HAP-1 (cell line): Measurements from ENCODE around the gene SLC44A5.

Experiments
- DNase-seq, 2 experiments: peaks; one replicate each; pipeline ENCODE4 v3.0.0-alpha.2; 2016 to 2020; ENCODE audit warnings: low spot score in 2 of 2
- H3K27me3 ChIP-seq: fragments of 250-450 bp; sonication (Bioruptor Pico); 2 replicates; pipeline ENCODE4 v1.5.1; 2020; ENCODE audit warnings: low read depth, mild to moderate bottlenecking, moderate library complexity
- H3K36me3 ChIP-seq: fragments of 250-450 bp; sonication (Bioruptor Pico); replicated peaks from 2 replicates; pipeline ENCODE4 v1.5.1; 2020; ENCODE audit warnings: mild to moderate bottlenecking
- H3K4me1 ChIP-seq: fragments of 250-450 bp; sonication (Bioruptor Pico); 2 replicates; pipeline ENCODE4 v1.5.1; 2020; ENCODE audit warnings: mild to moderate bottlenecking
- H3K4me3 ChIP-seq: fragments of 250-450 bp; sonication (Bioruptor Pico); 2 replicates; pipeline ENCODE4 v1.5.1; 2020; ENCODE audit warnings: mild to moderate bottlenecking, moderate library complexity
- H3K9me3 ChIP-seq: fragments of 250-450 bp; sonication (Bioruptor Pico); 2 replicates; pipeline ENCODE4 v1.5.1; 2020; ENCODE audit warnings: mild to moderate bottlenecking, moderate library complexity
- in situ Hi-C: fragments of 300-500 bp; cut with MboI; formaldehyde crosslinking; loops from 3 replicates; pipeline ENCODE4 v1.14.3; 2020; ENCODE audit warnings: low sequenced_read_pairs, inconsistent platforms, mixed read lengths

The SLC44A5 gene

DNA sequence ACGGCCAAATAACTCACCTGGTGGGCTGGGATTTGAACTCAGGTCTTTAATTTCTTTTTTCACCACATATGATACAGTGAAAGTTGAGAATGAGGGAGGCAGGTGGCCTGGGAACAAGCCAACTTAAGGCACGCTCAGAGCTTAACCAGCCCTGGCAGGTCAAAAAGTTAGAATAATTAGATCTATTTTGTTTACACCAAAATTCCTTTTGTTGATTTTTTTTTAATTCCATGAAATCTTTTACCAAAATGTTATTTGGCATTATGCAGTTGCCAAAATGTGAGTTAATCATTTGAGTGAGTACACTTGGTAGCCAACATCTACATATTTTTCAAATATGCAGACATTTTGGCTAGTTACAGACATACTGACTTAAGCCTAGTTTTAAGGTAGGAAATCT lies 439.9 kb downstream of the SLC44A5 start:
- no peaks in the 10 kb centered on the region for H3K36me3 ChIP-seq
- no peak overlapping the region for H3K4me3 ChIP-seq
- no peaks in the 10 kb centered on the region for H3K9me3 ChIP-seq
- no peak for DNase-seq
- no peaks in the 10 kb centered on the region for H3K27me3 ChIP-seq
- H3K4me1 ChIP-seq: no peaks in the 10 kb centered on the region
- in situ Hi-C loops: no loop called here

DNA sequence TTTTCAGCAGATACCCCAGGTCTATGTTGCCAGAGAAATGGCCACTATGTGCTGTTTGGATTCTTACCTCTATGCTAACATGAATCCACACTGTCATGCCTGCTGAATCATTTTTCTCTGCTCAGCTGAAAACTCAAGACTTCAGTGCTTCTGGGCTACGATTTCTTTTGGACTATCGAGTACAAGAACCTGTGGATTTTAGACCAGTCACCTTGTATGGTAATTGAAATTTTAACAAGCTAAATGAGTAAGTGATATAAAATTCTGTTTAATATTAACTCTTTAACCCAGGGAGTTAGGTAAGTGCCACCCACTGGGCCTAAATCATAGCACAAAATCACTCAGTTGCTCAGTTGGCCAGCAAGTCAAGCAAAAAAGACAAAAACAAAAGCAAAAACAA lies 440.9 kb downstream of the SLC44A5 start:
- no peak for DNase-seq
- Histone ChIP-seq H3K9me3 (no peaks in the 10 kb centered on the region), H3K4me1 (no peaks in the 10 kb centered on the region), H3K36me3 (no peaks in the 10 kb centered on the region), H3K4me3 (no peak overlapping the region), H3K27me3 (no peaks in the 10 kb centered on the region)
- in situ Hi-C loops: no loop called here

GRCh38 chr1:75166821-75167220 lies 444.1 kb downstream of the SLC44A5 start:
- no peaks in the 10 kb centered on the region for H3K36me3 ChIP-seq
- H3K4me1 ChIP-seq: no peaks in the 10 kb centered on the region
- no peaks in the 10 kb centered on the region for H3K27me3 ChIP-seq
- no peak overlapping the region for H3K4me3 ChIP-seq
- no peak for DNase-seq
- in situ Hi-C loops: no loop called here
- H3K9me3 ChIP-seq: no peaks in the 10 kb centered on the region

DNA sequence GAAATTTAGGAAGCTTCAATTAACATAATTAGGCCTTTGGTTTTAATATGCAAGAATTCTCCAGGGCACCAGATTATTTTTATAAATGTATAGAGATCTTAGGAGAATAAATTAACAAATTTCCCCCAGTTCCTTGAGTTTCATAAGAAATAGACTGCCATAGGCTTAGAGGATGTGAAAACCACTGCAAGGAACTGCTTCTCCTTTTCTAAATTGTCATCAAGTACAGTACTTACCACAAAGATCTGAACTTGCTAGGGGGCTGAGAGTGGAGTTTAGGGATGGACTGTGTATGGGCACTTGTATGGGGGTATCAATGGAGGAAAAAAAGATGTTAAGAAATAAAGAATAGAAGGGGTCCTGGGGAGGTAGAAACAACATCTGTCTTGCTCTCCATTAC lies 445.6 kb downstream of the SLC44A5 start:
- H3K4me3 ChIP-seq: no peak overlapping the region
- no peak for DNase-seq
- H3K27me3 ChIP-seq: no peaks in the 10 kb centered on the region
- no peaks in the 10 kb centered on the region for H3K36me3 ChIP-seq
- in situ Hi-C loops: no loop called here
- no peaks in the 10 kb centered on the region for H3K9me3 ChIP-seq
- H3K4me1 ChIP-seq: no peaks in the 10 kb centered on the region

DNA sequence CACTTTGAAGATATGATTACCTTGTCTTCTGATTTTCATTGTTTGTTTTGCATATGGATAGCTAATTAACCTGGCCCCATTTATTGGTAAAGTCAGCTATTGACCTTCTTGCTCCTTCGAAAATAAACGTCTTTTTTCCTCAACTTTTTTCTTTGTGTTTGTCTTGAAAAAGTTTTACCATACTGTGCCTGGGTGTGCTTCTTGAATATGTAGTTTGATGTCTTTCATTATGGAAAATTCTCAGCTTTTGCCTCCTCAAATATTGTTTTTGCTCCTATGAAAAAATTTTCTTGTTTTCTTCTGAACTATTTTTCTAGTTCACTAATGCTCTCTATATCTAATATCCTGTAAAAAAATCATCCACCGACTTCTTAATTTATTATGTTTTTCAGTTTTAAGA lies 451.8 kb downstream of the SLC44A5 start:
- Histone ChIP-seq H3K4me1 (no peaks in the 10 kb centered on the region), H3K27me3 (no peaks in the 10 kb centered on the region), H3K4me3 (no peak overlapping the region), H3K36me3 (no peaks in the 10 kb centered on the region), H3K9me3 (no peaks in the 10 kb centered on the region)
- in situ Hi-C loops: no loop called here
- no peak for DNase-seq
